Activated CD4-positive, alpha-beta memory T cell treated with anti-CD3 and anti-CD28 coated beads, Interleukin-2, amount 10 ng/mL, durations not matched to agents 7 days and 5 days (primary cell): ENCODE results near the gene TOP3A. TPM values are rescaled to one million over a fixed set of nuclear protein-coding genes. Genes with fewer than 3 reads are reported as not detected.

ENCODE experiments used
- CTCF ChIA-PET: fragments of 350-600 bp; sonication (Branson Sonifier 250); formaldehyde crosslinking; loops from one replicate; lab custom pipeline; 2021; ENCODE audit warnings: antibody characterized with exemption, inconsistent platforms; lab: Charles Lee
- POLR2A ChIA-PET: fragments of 350-600 bp; sonication (Branson Sonifier 250); formaldehyde crosslinking; loops from one replicate; lab custom pipeline; 2021; ENCODE audit warnings: antibody characterized with exemption; lab: Charles Lee
- DNase-seq: peaks from one replicate; pipeline ENCODE4 v3.0.0-alpha.2; 2020
- H3K27ac Mint-ChIP-seq: one replicate; pipeline ENCODE4 v1.8.0; 2021; ENCODE audit warnings: mild to moderate bottlenecking, mixed read lengths
- H3K27me3 Mint-ChIP-seq: one replicate; pipeline ENCODE4 v1.8.0; 2021; ENCODE audit warnings: mixed read lengths
- H3K36me3 Mint-ChIP-seq: one replicate; pipeline ENCODE4 v1.8.0; 2021; ENCODE audit warnings: low read depth, mixed read lengths
- H3K4me1 Mint-ChIP-seq: one replicate; pipeline ENCODE4 v1.8.0; 2021; ENCODE audit warnings: mixed read lengths
- H3K4me3 Mint-ChIP-seq: one replicate; pipeline ENCODE4 v1.8.0; 2021; ENCODE audit warnings: mild to moderate bottlenecking, mixed read lengths
- H3K9me3 Mint-ChIP-seq: one replicate; pipeline ENCODE4 v1.8.0; 2021; ENCODE audit warnings: mixed read lengths
- total RNA-seq, 2 experiments: library from RNA; stranded (reverse); gene quantifications; one replicate each; pipeline ENCODE4 v1.2.3, GENCODE V29; 2021

The TOP3A gene
- total RNA-seq, 2 experiments from 2014 or later: 51.4 to 54.9 TPM

DNA sequence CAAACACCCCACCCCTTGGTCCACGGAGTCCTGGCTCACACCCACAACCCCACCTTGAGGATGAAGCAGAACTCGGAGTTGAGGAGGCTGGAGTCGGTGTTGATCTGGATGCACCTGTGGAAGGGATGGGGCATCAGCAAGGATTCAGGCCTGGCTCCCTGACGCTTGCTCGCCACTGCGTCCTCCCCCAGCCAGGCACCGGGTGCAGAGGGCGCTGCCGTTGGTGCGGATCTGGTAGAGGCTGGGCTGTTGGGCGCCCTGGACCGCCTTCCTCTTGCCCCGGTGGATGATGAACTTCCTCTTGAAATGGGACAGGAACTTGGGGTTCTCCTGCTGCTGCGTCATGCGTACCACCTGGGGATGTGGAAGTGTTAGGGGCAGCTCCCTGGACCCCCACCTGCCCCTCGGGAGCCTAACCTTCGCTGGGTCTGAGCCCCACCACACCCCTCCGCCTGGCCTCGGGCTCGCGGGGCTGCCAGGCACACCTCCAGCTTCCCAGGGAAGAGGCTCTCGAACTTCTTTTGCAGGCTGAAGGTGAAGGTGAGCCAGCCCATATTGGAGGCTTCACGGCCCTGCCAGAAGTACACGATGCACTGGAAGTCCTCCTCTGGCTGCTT, 68.6 kb downstream of the TOP3A start:
- no peak overlapping the region for H3K4me3 Mint-ChIP-seq
- ChIA-PET POLR2A (no interaction called here), CTCF (no interaction called here)
- DNase-seq: no peak
- no peaks in the 10 kb centered on the region for H3K9me3 Mint-ChIP-seq
- peaks cover 3% of the 10 kb centered on the region for H3K4me1 Mint-ChIP-seq
- H3K36me3 Mint-ChIP-seq: peaks cover 49% of the 10 kb centered on the region
- no peak overlapping the region for H3K27ac Mint-ChIP-seq
- no peaks in the 10 kb centered on the region for H3K27me3 Mint-ChIP-seq

DNA sequence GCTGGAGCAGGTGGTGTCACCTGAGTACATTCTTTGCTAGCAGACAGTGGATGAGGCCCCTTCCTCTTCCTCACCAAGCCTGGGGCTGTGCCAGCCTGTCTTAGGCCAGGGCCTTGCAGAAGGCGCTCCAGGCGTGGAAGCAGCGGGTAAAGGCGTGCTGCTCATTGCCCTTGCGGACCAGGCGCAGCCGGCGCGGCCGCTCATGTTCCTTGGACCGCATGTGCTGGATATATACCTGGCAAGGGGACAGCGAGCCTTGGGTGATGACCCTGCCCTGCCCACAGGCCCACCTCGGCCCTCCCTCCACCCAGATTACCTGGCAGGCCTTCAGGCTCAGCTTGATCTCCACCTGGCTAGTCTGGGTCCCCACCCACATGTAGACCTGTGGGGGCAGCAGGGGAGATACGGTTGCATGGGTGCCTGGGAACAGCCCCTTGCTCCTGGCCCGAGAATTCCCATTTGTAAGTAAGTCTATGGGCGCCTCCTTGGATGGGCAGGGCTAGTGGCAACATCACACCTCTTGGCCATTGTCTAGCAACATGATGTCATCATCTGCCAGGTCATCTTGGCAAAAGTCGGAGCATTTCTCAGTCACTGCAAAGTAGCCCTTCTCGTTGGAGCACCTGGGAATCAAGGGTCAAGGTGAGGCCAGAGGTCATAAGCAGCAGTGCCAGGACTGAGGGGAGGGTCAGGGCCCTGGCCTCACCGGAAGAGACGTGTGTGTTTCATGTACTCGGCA, 69.6 kb downstream of the TOP3A start:
- Mint-ChIP-seq H3K4me1 (peaks cover 3% of the 10 kb centered on the region), H3K36me3 (peaks cover 39% of the 10 kb centered on the region), H3K9me3 (no peaks in the 10 kb centered on the region), H3K4me3 (no peak overlapping the region), H3K27ac (no peak overlapping the region), H3K27me3 (no peaks in the 10 kb centered on the region)
- ChIA-PET POLR2A (no interaction called here), CTCF (no interaction called here)
- DNase-seq: no peak

DNA sequence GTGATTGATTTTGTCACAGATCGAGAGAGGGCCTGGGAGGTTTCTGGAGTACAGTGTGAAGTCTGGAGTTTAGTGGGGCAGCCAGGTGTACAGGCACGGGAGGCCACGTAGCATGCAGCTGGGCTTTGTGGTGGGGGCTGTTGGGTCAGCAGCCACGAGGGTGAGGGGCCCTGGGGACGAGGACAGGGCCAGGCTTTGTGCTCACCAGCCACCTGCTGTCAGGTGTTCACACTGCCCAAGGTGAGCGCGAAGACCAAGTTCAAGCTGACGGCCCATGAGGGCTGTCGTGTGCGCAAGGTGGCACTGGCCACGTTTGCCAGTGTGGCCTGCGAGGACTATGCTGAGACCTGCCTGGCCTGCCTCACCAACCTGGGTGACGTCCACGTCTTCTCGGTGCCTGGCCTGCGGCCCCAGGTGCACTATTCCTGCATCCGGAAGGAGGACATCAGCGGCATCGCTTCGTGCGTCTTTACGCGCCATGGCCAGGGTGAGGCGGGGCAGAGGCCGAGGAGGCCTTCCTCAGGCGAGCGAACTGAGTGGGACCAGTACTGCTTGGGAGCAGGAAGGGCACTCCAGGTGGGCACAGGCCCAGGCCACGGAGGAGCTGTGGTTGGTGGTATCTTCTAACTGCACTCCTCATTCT, 73.4 kb downstream of the TOP3A start:
- Mint-ChIP-seq H3K36me3 (peaks cover 25% of the 10 kb centered on the region), H3K9me3 (no peaks in the 10 kb centered on the region), H3K27ac (no peak overlapping the region), H3K4me1 (peaks cover 1% of the 10 kb centered on the region), H3K4me3 (no peak overlapping the region), H3K27me3 (no peaks in the 10 kb centered on the region)
- ChIA-PET CTCF (interaction anchor here (0.6 kb wide), 1 partner anchor 27 kb away, joined by 3 read pairs; no protein-coding TSS in a partner anchor), POLR2A (interaction anchor here (1.0 kb wide), 1 partner anchor 14 kb away, joined by 4 read pairs; no protein-coding TSS in a partner anchor)
- DNase-seq: no peak

GRCh38 chr17:18240449-18240848, 74.3 kb downstream of the TOP3A start:
- Mint-ChIP-seq H3K27ac (no peak overlapping the region), H3K4me3 (no peak overlapping the region), H3K36me3 (peaks cover 21% of the 10 kb centered on the region), H3K27me3 (no peaks in the 10 kb centered on the region), H3K4me1 (peaks cover 6% of the 10 kb centered on the region), H3K9me3 (no peaks in the 10 kb centered on the region)
- no peak for DNase-seq
- ChIA-PET CTCF (no interaction called here), POLR2A (no interaction called here)

DNA sequence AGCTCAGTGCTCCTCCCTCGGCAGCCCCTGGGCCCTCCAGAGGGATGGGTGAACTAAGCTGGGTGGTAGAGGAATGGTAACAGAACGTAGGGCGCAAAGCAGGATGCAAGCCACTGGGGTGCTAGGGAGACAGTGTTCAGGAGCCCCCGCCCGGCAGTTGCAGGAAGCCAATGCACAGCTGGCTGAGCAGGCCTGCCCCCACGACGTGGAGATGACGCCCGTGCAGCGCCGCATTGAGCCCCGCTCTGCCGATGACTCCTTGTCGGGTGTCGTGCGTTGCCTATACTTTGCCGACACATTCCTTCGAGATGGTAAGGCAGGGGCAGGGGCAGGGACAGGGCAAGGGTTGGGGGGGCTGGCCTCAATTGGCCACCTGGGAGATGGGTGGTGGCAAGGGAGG, 76.5 kb downstream of the TOP3A start:
- CTCF ChIA-PET: no interaction called here
- Mint-ChIP-seq H3K4me3 (no peak overlapping the region), H3K27me3 (no peaks in the 10 kb centered on the region), H3K4me1 (peaks cover 9% of the 10 kb centered on the region), H3K9me3 (no peaks in the 10 kb centered on the region), H3K36me3 (peaks cover 16% of the 10 kb centered on the region), H3K27ac (no peak overlapping the region)
- POLR2A ChIA-PET: interaction anchor here (1.5 kb wide), 1 partner anchor 12 kb away, joined by 4 read pairs; the partner anchor contains the start of gene LLGL1
- no peak for DNase-seq

DNA sequence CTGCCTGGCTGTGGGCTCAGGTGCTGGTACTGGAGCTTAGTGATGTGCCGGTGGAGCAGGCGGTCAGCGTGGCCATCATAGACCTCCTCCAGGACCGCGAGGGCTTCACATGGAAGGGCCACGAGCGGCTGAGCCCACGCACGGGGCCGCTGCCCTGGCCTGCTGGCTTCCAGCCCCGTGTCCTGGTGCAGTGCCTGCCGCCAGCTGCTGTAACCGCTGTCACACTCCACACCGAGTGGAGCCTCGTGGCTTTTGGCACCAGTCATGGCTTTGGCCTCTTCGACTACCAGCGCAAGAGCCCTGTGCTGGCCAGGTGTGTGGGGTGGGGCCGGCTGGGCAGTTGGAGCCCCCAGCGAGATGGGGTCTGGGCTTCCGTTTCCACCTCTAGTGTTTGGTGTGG, 77.3 kb downstream of the TOP3A start:
- Mint-ChIP-seq H3K9me3 (no peaks in the 10 kb centered on the region), H3K36me3 (peaks cover 16% of the 10 kb centered on the region), H3K4me3 (no peak overlapping the region), H3K4me1 (peaks cover 9% of the 10 kb centered on the region), H3K27ac (no peak overlapping the region), H3K27me3 (no peaks in the 10 kb centered on the region)
- ChIA-PET POLR2A (interaction anchor here (1.5 kb wide), 1 partner anchor 11 kb away, joined by 4 read pairs; the partner anchor contains the start of gene LLGL1), CTCF (no interaction called here)
- no peak for DNase-seq

- ChIA-PET CTCF (no interaction called here), POLR2A (interaction anchor here (1.1 kb wide), 1 partner anchor 9 kb away, joined by 4 read pairs; no protein-coding TSS in a partner anchor)
- Mint-ChIP-seq H3K36me3 (peaks cover 16% of the 10 kb centered on the region), H3K9me3 (no peaks in the 10 kb centered on the region), H3K27ac (no peak overlapping the region), H3K4me1 (peaks cover 9% of the 10 kb centered on the region), H3K4me3 (no peak overlapping the region), H3K27me3 (no peaks in the 10 kb centered on the region)
- no peak for DNase-seq
Measured at GRCh38 chr17:18236494-18236893, 78.3 kb downstream of the TOP3A start.

DNA sequence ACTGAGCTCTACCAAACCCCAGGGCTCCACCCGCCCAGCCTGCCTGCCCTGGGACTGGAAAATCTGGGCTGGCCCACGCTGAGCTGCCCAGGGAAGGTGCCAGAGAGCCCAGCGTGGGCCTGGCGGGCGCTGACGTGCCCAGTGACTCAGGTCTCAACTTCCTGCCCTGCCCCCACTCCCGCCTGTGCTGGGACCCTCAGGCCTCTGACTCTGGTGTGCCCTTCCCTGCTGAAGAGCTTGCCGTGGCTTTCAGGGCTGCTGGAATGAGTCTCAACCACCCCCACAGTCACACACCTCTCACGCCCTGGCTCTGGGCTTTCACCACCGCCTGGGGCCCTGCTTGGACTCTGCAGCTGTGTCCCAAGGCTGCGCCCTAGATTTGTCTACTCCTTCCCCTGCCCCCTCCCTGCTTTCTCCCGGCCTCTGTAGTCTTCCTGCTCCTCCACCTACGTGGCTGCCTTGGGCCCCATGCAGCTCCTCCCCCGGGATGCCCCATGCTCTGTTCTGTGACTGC, 79.0 kb downstream of the TOP3A start:
- no peaks in the 10 kb centered on the region for H3K27me3 Mint-ChIP-seq
- no peak overlapping the region for H3K27ac Mint-ChIP-seq
- CTCF ChIA-PET: no interaction called here
- peaks cover 9% of the 10 kb centered on the region for H3K4me1 Mint-ChIP-seq
- no peaks in the 10 kb centered on the region for H3K9me3 Mint-ChIP-seq
- peaks cover 16% of the 10 kb centered on the region for H3K36me3 Mint-ChIP-seq
- H3K4me3 Mint-ChIP-seq: no peak overlapping the region
- POLR2A ChIA-PET: interaction anchor here (1.1 kb wide), 1 partner anchor 9 kb away, joined by 4 read pairs; no protein-coding TSS in a partner anchor
- no peak for DNase-seq

DNA sequence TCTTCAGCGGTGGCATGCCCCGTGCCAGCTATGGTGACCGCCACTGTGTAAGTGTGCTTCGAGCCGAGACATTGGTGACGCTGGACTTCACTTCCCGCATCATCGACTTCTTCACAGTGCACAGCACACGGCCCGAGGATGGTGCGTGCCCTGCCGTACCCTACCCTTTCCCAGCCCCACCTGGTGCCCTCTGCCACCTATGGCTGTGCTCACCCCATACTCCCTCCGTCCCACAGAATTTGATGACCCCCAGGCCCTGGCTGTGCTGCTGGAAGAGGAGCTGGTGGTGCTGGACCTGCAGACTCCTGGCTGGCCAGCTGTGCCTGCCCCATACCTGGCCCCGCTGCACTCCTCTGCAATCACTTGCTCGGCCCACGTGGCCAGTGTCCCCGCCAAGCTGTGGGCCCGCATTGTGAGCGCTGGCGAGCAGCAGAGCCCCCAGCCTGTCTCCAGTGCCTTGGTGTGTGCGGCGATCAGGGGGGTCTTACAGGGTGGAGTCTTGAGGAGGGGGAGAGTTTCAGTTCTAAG, 79.9 kb downstream of the TOP3A start:
- POLR2A ChIA-PET: no interaction called here
- CTCF ChIA-PET: no interaction called here
- H3K4me1 Mint-ChIP-seq: peaks cover 9% of the 10 kb centered on the region
- H3K27me3 Mint-ChIP-seq: no peaks in the 10 kb centered on the region
- DNase-seq: no peak
- no peak overlapping the region for H3K4me3 Mint-ChIP-seq
- no peak overlapping the region for H3K27ac Mint-ChIP-seq
- no peaks in the 10 kb centered on the region for H3K9me3 Mint-ChIP-seq
- peaks cover 16% of the 10 kb centered on the region for H3K36me3 Mint-ChIP-seq

GRCh38 chr17:18233803-18234518, 80.8 kb downstream of the TOP3A start:
- peaks cover 9% of the 10 kb centered on the region for H3K4me1 Mint-ChIP-seq
- H3K4me3 Mint-ChIP-seq: no peak overlapping the region
- peaks cover 16% of the 10 kb centered on the region for H3K36me3 Mint-ChIP-seq
- POLR2A ChIA-PET: no interaction called here
- DNase-seq: no peak
- no peaks in the 10 kb centered on the region for H3K27me3 Mint-ChIP-seq
- CTCF ChIA-PET: no interaction called here
- no peak overlapping the region for H3K27ac Mint-ChIP-seq
- no peaks in the 10 kb centered on the region for H3K9me3 Mint-ChIP-seq

- POLR2A ChIA-PET: no interaction called here
- Mint-ChIP-seq H3K9me3 (no peaks in the 10 kb centered on the region), H3K27me3 (no peaks in the 10 kb centered on the region), H3K36me3 (peaks cover 9% of the 10 kb centered on the region), H3K4me1 (peaks cover 27% of the 10 kb centered on the region), H3K4me3 (no peak overlapping the region), H3K27ac (no peak overlapping the region)
- CTCF ChIA-PET: no interaction called here
- DNase-seq: no peak
Measured at GRCh38 chr17:18231164-18231563, 83.6 kb downstream of the TOP3A start.

- POLR2A ChIA-PET: no interaction called here
- Mint-ChIP-seq H3K27ac (no peak overlapping the region), H3K9me3 (no peaks in the 10 kb centered on the region), H3K4me3 (no peak overlapping the region), H3K36me3 (peaks cover 5% of the 10 kb centered on the region), H3K27me3 (no peaks in the 10 kb centered on the region), H3K4me1 (peaks cover 25% of the 10 kb centered on the region)
- CTCF ChIA-PET: no interaction called here
- no peak for DNase-seq
Measured at GRCh38 chr17:18230288-18231141, 84.3 kb downstream of the TOP3A start.
